HepG2 (cell line): ENCODE data around the gene TRPT1. TPM values are rescaled to one million over a fixed set of nuclear protein-coding genes. Genes with fewer than 3 reads are reported as not detected.
A peak's percentile ranks its signal among the peaks of the same experiment; 100 is the strongest.

Experiments used
- ATAC-seq: fragments of 200-7000 bp; cut with Tn5 transposase; 3 replicates; pipeline ENCODE4 v1.9.1; 2020; ENCODE audit warnings: mild to moderate bottlenecking, moderate library complexity
- BruUV-seq: library from RNA; stranded (reverse); fragments of 400-500 nt; replicated peaks from 2 replicates; lab custom pipeline; 2021; lab: Mats Ljungman, UMichigan
- CTCF ChIA-PET: fragments of 300-600 bp; formaldehyde crosslinking; extraction: SDS; loops from one replicate; lab custom pipeline; 2021; ENCODE audit warnings: low total read pairs, inconsistent platforms, low intra/inter-chr PET ratio; lab: Yijun Ruan, JAX
- POLR2A ChIA-PET: fragments of 350-600 bp; sonication (Branson Sonifier 250); formaldehyde crosslinking; loops from one replicate; lab custom pipeline; 2020; ENCODE audit warnings: antibody characterized with exemption, inconsistent platforms; lab: Yijun Ruan, JAX
- DNase-seq: peaks from one replicate; pipeline ENCODE4 v3.0.0-alpha.2; 2015; ENCODE audit warnings: low spot score
- FAIRE-seq: peaks from 3 replicates; lab custom pipeline; 2011; peaks lifted over from hg19 to GRCh38; lab: Jason Lieb, UNC
- H2AFZ ChIP-seq: one replicate; pipeline ENCODE4 v1.6.1; 2011; ENCODE audit warnings: low read length, inconsistent platforms
- H3K27ac ChIP-seq: fragments of 300-600 bp; 3 replicates; pipeline ENCODE4 v1.8.0; 2011; ENCODE audit warnings: mixed run types, mild to moderate bottlenecking, mixed read lengths, low read length, inconsistent platforms; ENCODE audit not compliant: insufficient read depth; ENCODE audit errors: extremely low read length
- H3K27me3 ChIP-seq, 2 experiments: fragments of 200-600 bp in 1 of 2; 2 replicates in 1 of 2; 3 replicates in 1 of 2; pipeline versions ENCODE4 v1.6.0 to v1.8.0; 2011; ENCODE audit warnings: low read length in 2 of 2, mild to moderate bottlenecking in 2 of 2, moderate library complexity in 2 of 2, inconsistent platforms in 1 of 2; ENCODE audit not compliant: insufficient read depth in 2 of 2, control insufficient read depth in 1 of 2
- H3K36me3 ChIP-seq, 2 experiments: fragments of 200-600 bp in 1 of 2; replicated peaks in 1 of 2; 2 replicates in 1 of 2; 3 replicates in 1 of 2; pipeline versions ENCODE4 v1.5.1 to v1.8.0; 2011; ENCODE audit warnings: low read length in 2 of 2, inconsistent platforms in 1 of 2; ENCODE audit not compliant: insufficient read depth in 2 of 2, control insufficient read depth in 1 of 2
- H3K4me1 ChIP-seq: 2 replicates; pipeline ENCODE4 v1.5.1; 2012; ENCODE audit warnings: low read length, inconsistent platforms; ENCODE audit not compliant: insufficient read depth
- H3K4me2 ChIP-seq: 2 replicates; pipeline ENCODE4 v1.6.0; 2011; ENCODE audit warnings: low read depth, low read length, inconsistent platforms
- H3K4me3 ChIP-seq, 3 experiments: fragments of 200-600 bp in 1 of 3; sonication (generic), shearing (Covaris generic) in 1 of 3; replicated peaks in 1 of 3; 2 replicates each; pipeline ENCODE4 v1.5.1; 2011 to 2016; ENCODE audit warnings: low read length in 3 of 3, inconsistent platforms in 2 of 3, low read depth in 2 of 3, mild to moderate bottlenecking in 2 of 3, control low read depth in 1 of 3, mixed read lengths in 1 of 3; ENCODE audit not compliant: insufficient read depth in 1 of 3
- H3K79me2 ChIP-seq: one replicate; pipeline ENCODE4 v1.6.1; 2011; ENCODE audit warnings: low read length, inconsistent platforms; ENCODE audit not compliant: insufficient read depth
- H3K9ac ChIP-seq: 2 replicates; pipeline ENCODE4 v1.6.0; 2011; ENCODE audit warnings: mild to moderate bottlenecking, low read depth, low read length, inconsistent platforms; ENCODE audit not compliant: insufficient read depth
- H3K9me3 ChIP-seq: 2 replicates; pipeline ENCODE4 v1.5.1; 2012; ENCODE audit warnings: mild to moderate bottlenecking, low read length
- H4K20me1 ChIP-seq: 2 replicates; pipeline ENCODE4 v1.6.0; 2011; ENCODE audit warnings: inconsistent platforms, mild to moderate bottlenecking, low read length, moderate library complexity; ENCODE audit not compliant: insufficient read depth
- AKAP8 ChIP-seq: sonication (generic); formaldehyde crosslinking; IDR thresholded peaks from 2 replicates; pipeline ENCODE4 v1.5.1; 2020; ENCODE audit warnings: mild to moderate bottlenecking, missing genetic modification reagents
- ARNT2 ChIP-seq: sonication (generic); formaldehyde crosslinking; IDR thresholded peaks from 2 replicates; pipeline ENCODE4 v1.8.0; 2022; ENCODE audit warnings: mild to moderate bottlenecking, low read depth, missing genetic modification reagents, moderate library complexity
- FLYWCH1 ChIP-seq: sonication (generic); formaldehyde crosslinking; IDR thresholded peaks from 2 replicates; pipeline ENCODE4 v1.8.1; 2023; ENCODE audit warnings: mild to moderate bottlenecking, missing genetic modification reagents
- HES4 ChIP-seq: sonication (generic); formaldehyde crosslinking; IDR thresholded peaks from 2 replicates; pipeline ENCODE4 v1.9.0; 2021; ENCODE audit warnings: mild to moderate bottlenecking, missing genetic modification reagents, borderline replicate concordance
- PCBP1 ChIP-seq: fragments of 200-400 bp; formaldehyde crosslinking; IDR thresholded peaks from 2 replicates; pipeline ENCODE4 v1.6.1; 2017; ENCODE audit warnings: mild to moderate bottlenecking, low read depth, low read length, borderline replicate concordance
- PHF8 ChIP-seq: sonication (generic); formaldehyde crosslinking; IDR thresholded peaks from 2 replicates; pipeline ENCODE4 v1.5.0; 2020; ENCODE audit warnings: missing genetic modification reagents
- SKI ChIP-seq: fragments of 450-650 bp; IDR thresholded peaks from one replicate; pipeline ENCODE4 v1.6.1; 2018; ENCODE audit warnings: mild to moderate bottlenecking; ENCODE audit not compliant: partially characterized antibody
- SRF ChIP-seq: IDR thresholded peaks from 2 replicates; pipeline ENCODE4 v1.6.1; 2011; ENCODE audit warnings: mild to moderate bottlenecking, low read depth, low read length, moderate library complexity
- SYNCRIP ChIP-seq: fragments of 200-400 bp; formaldehyde crosslinking; IDR thresholded peaks from 2 replicates; pipeline ENCODE4 v1.6.1; 2018; ENCODE audit warnings: mild to moderate bottlenecking, low read depth, low read length; ENCODE audit not compliant: insufficient read depth
- THAP7 ChIP-seq: sonication (generic); formaldehyde crosslinking; IDR thresholded peaks from 2 replicates; pipeline ENCODE4 v1.8.1; 2023; ENCODE audit warnings: mild to moderate bottlenecking, missing genetic modification reagents
- ZEB1 ChIP-seq: IDR thresholded peaks from 2 replicates; pipeline ENCODE4 v1.6.1; 2012; ENCODE audit warnings: mild to moderate bottlenecking, low read depth, inconsistent platforms; ENCODE audit not compliant: insufficient replicate concordance
- ZFX ChIP-seq: sonication (generic); formaldehyde crosslinking; IDR thresholded peaks from 2 replicates; pipeline ENCODE4 v1.4.0; 2020; ENCODE audit warnings: mild to moderate bottlenecking, low read depth, missing genetic modification reagents, moderate library complexity
- ZNF30 ChIP-seq: sonication (generic); formaldehyde crosslinking; IDR thresholded peaks from 2 replicates; pipeline ENCODE4 v1.5.0; 2020; ENCODE audit warnings: mild to moderate bottlenecking, missing genetic modification reagents
- ZNF354B ChIP-seq: sonication (generic); formaldehyde crosslinking; IDR thresholded peaks from 2 replicates; pipeline ENCODE4 v1.8.0; 2022; ENCODE audit warnings: mild to moderate bottlenecking, missing genetic modification reagents
- ZNF501 ChIP-seq: sonication (generic); formaldehyde crosslinking; IDR thresholded peaks from 2 replicates; pipeline ENCODE4 v1.5.1; 2020; ENCODE audit warnings: mild to moderate bottlenecking, moderate library complexity, missing genetic modification reagents
- ZNF503 ChIP-seq: sonication (generic); formaldehyde crosslinking; IDR thresholded peaks from 2 replicates; pipeline ENCODE4 v1.4.0; 2020; ENCODE audit warnings: missing genetic modification reagents
- ZNF746 ChIP-seq: sonication (generic); formaldehyde crosslinking; IDR thresholded peaks from 2 replicates; pipeline ENCODE4 v1.8.0; 2022; ENCODE audit warnings: mild to moderate bottlenecking, missing genetic modification reagents
- ZNF800 ChIP-seq: sonication (generic); formaldehyde crosslinking; IDR thresholded peaks from 2 replicates; pipeline ENCODE4 v1.4.0; 2020; ENCODE audit warnings: missing genetic modification reagents
- ZSCAN31 ChIP-seq: sonication (generic); formaldehyde crosslinking; IDR thresholded peaks from 2 replicates; pipeline ENCODE4 v1.5.0; 2020; ENCODE audit warnings: low read depth, mild to moderate bottlenecking, missing genetic modification reagents
- WGBS: methylation state at CpG from one replicate; pipeline ENCODE4 v1.1.6; 2017; ENCODE audit warnings: low lambda C conversion rate; 5-methylcytosine and 5-hydroxymethylcytosine counted together
- in situ Hi-C: cut with HindIII; loops from 2 replicates; pipeline ENCODE4 v1.10.0; 2017; ENCODE audit warnings: low pct_unique_long_range_greater_than_20kb; ENCODE audit not compliant: extremely low pct_ligation_motif_present
- intact Hi-C: fragments of 100-400 bp; cut with micrococcal nuclease; formaldehyde crosslinking; loops from one replicate; pipeline ENCODE4 v1.10.0; 2022; ENCODE audit not compliant: unreplicated experiment
- polyA plus RNA-seq, 8 experiments: library from polyadenylated mRNA; depleted of rRNA in 3 of 8; stranded (reverse) in 7 of 8; unstranded in 1 of 8; fragments of >200 nt; fragmentation: Illumina TruSeq in 4 of 8; extraction: Trizol in 4 of 8; gene quantifications; 2 replicates each; pipeline versions ENCODE4 v1.2.1 to v1.2.3, GENCODE V29; 2011 to 2016; ENCODE audit warnings: low read depth in 4 of 8, missing spikeins in 1 of 8, mixed read lengths in 1 of 8; ENCODE audit not compliant: insufficient read depth in 1 of 8
- total RNA-seq, 5 experiments: library from RNA; depleted of rRNA; stranded (reverse); fragments of >200 nt; fragmentation: Illumina TruSeq; extraction: Trizol; gene quantifications; 2 replicates each; pipeline ENCODE4 v1.2.3, GENCODE V29; 2016; ENCODE audit warnings: low read depth in 1 of 5

TRPT1 gene
- total and polyA plus RNA-seq, 2 of the 13 experiments (the other 11 are each of a cell fraction or from before 2014, with no cell fraction given), result 24.8 to 40.7 TPM

- DNase-seq (no peak), ATAC-seq (no peak), FAIRE-seq (no peak)
- Histone ChIP-seq H2AFZ (no peak overlapping the region), H3K9me3 (no peaks in the 10 kb centered on the region), H3K79me2 (peaks cover 7% of the 10 kb centered on the region), H3K4me1 (peaks cover 51% of the 10 kb centered on the region), H3K36me3 (peaks cover 5 to 10% of the 10 kb centered on the region in 2 experiments; a peak in 1 of 5 replicates), H3K4me2 (peak overlapping the region; percentile 97), H3K4me3 (peak overlapping the region; percentile 66 to 88 (median 83)), H3K27me3 (no peaks in the 10 kb centered on the region; a peak in 1 of 5 replicates), H4K20me1 (no peaks in the 10 kb centered on the region), H3K27ac (no peak overlapping the region), H3K9ac (peak overlapping the region; percentile 70)
- ChIA-PET CTCF (no interaction called here), POLR2A (interaction anchor here (0.9 to 2.1 kb wide), 5 partner anchors 9 to 53 kb away, joined by 3 to 7 read pairs (median 6); partner anchors contain the start of genes ESRRA and FKBP2)
- intact Hi-C loops, result no loop called here
- in situ Hi-C loops, result no loop called here
- WGBS, result 12% methylated on average over 12 of the region's 23 CpGs
- TSS peak; percentile 42 for BruUV-seq
- TF ChIP-seq SRF (0 out of 2 replicates have a peak, but pooled peaks have one; percentile 17), SYNCRIP (no peak), ZSCAN31 (CRISPR knock-in tag) (0 out of 2 replicates have a peak, but pooled peaks have one; percentile 25), ZEB1 (no peak), FLYWCH1 (CRISPR knock-in tag) (no peak), PCBP1 (no peak), ZNF30 (CRISPR knock-in tag) (no peak), ZFX (0 out of 2 replicates have a peak, but pooled peaks have one; percentile 3), ZNF503 (CRISPR knock-in tag) (no peak), ZNF746 (CRISPR knock-in tag) (0 out of 2 replicates have a peak, but pooled peaks have one; percentile 19), ZNF501 (CRISPR knock-in tag) (0 out of 2 replicates have a peak, but pooled peaks have one; percentile 47), ZNF354B (CRISPR knock-in tag) (no peak), AKAP8 (CRISPR knock-in tag) (no peak), SKI (no peak), THAP7 (no peak), ARNT2 (CRISPR knock-in tag) (peak; percentile 33; the same call in 1 of the 2 replicates), ZNF800 (CRISPR knock-in tag) (no peak), HES4 (no peak), PHF8 (CRISPR knock-in tag) (0 out of 2 replicates have a peak, but pooled peaks have one; percentile 14)
Measured at GRCh38 chr11:64252003-64252872, 26.3 kb upstream of the TRPT1 start.
